Psoas muscle (tissue), 8 donors: ENCODE measurements around the gene SLC1A2. TPM values are rescaled to one million over a fixed set of nuclear protein-coding genes. Genes with fewer than 3 reads are reported as not detected.

Source experiments
- ATAC-seq, 4 donors: fragments of 200-7000 bp; cut with Tn5 transposase; one replicate each; pipeline ENCODE4 v1.9.1; 2020; ENCODE audit warnings: moderate library complexity in 3 of 4, mild to moderate bottlenecking in 2 of 4
- DNase-seq, 2 donors: peaks; one replicate each; pipeline ENCODE4 v3.0.0-alpha.2; 2020
- H3K27ac ChIP-seq: fragments of 200-600 bp; one replicate; pipeline ENCODE4 v1.8.0; 2022
- H3K27me3 ChIP-seq, 3 donors: fragments of 200-600 bp in 1 of 3; one replicate each; pipeline versions ENCODE4 v1.6.1 to v1.8.0; 2013 to 2022; ENCODE audit warnings: low read length in 2 of 3, mild to moderate bottlenecking in 2 of 3, moderate library complexity in 1 of 3; ENCODE audit not compliant: insufficient read depth in 3 of 3
- H3K36me3 ChIP-seq, 2 donors: fragments of 200-600 bp in 1 of 2; one replicate each; pipeline versions ENCODE4 v1.6.1 to v1.8.0; 2013 to 2022; ENCODE audit warnings: low read depth in 1 of 2, mild to moderate bottlenecking in 1 of 2, moderate library complexity in 1 of 2; ENCODE audit not compliant: insufficient read depth in 1 of 2
- H3K4me1 ChIP-seq: fragments of 200-600 bp; one replicate; pipeline ENCODE4 v1.8.0; 2022
- H3K4me3 ChIP-seq: fragments of 200-600 bp; one replicate; pipeline ENCODE4 v1.8.0; 2022; ENCODE audit warnings: mild to moderate bottlenecking
- H3K9me3 ChIP-seq: fragments of 200-600 bp; one replicate; pipeline ENCODE4 v1.8.0; 2022
- CTCF ChIP-seq: fragments of 200-600 bp; IDR thresholded peaks from one replicate; pipeline ENCODE4 v1.8.0; 2022; ENCODE audit warnings: antibody characterized with exemption
- WGBS, 3 donors: extraction: QIAGEN DNeasy Blood & Tissue Kit; methylation state at CpG; one replicate each; pipeline versions ENCODE4 v1.1.6 to v1.1.7; 2013; 5-methylcytosine and 5-hydroxymethylcytosine counted together
- intact Hi-C, 2 donors: fragments of 100-400 bp; cut with DNase I; formaldehyde crosslinking; loops; one replicate each; pipeline versions ENCODE4 v1.11.0 to v1.14.2; 2022
- polyA plus RNA-seq, 3 donors: library from polyadenylated mRNA; stranded (reverse); fragments of 200-250 nt; gene quantifications; one replicate each; pipeline ENCODE4 v1.2.3, GENCODE V29; 2013
- total RNA-seq, 4 donors: library from RNA; stranded (reverse); fragmentation: NEBNext Ultra II Directional in 2 of 4; extraction: Animal tissue kit (Norgen Biotek cat#: 25700) in 2 of 4; gene quantifications; one replicate each; pipeline versions ENCODE4 v1.2.1 to v1.2.4, GENCODE V29; 2021 to 2023
- donor health status: healthy with polysubstance abuse.
- donor health status: DM: no; HTN: no; CAD: no; lungs with moderate emphysema.
- donor health status: Bipolar disorder and iron deficiency.
- donor health status: healthy.
- donor health status: DM: yes; HTN: yes; CAD: no.
- donor health status: DM: no; HTN: no; CAD: no.
- donor health status: DM: no; HTN: no; CAD: no.
- donor health status: DM: yes; HTN: yes; CAD: no.

Gene SLC1A2
- total and polyA plus RNA-seq, 7 donors: 0.05 to 2.0 (median 0.35) TPM

- 41 to 51% (median 47%) methylated on average over 1 of the region's 1 CpG for WGBS, 3 donors
- Histone ChIP-seq H3K36me3 (peaks cover 0 to 5% of the 10 kb centered on the region in 2 donors), H3K9me3 (peaks cover 9% of the 10 kb centered on the region), H3K27me3 (no peaks in the 10 kb centered on the region), H3K27ac (no peak overlapping the region), H3K4me3 (no peak overlapping the region), H3K4me1 (no peaks in the 10 kb centered on the region)
- intact Hi-C loops: loop anchor here (5.0 kb wide), 2 partner anchors 238 to 308 kb away; no protein-coding TSS in a partner anchor
- no peak for TF ChIP-seq CTCF
- DNase-seq: no peak
- no peak for ATAC-seq
Observed at GRCh38 chr11:35235498-35235897, 183.9 kb downstream of the SLC1A2 start.

- no peak for DNase-seq
- Histone ChIP-seq H3K9me3 (peaks cover 9% of the 10 kb centered on the region), H3K4me1 (no peaks in the 10 kb centered on the region), H3K36me3 (peaks cover 0 to 9% of the 10 kb centered on the region in 2 donors), H3K27me3 (no peaks in the 10 kb centered on the region), H3K4me3 (no peak overlapping the region), H3K27ac (no peak overlapping the region)
- ATAC-seq: no peak
- WGBS, 3 donors: 87 to 99% (median 96%) methylated on average over 2 of the region's 2 CpGs
- intact Hi-C loops: loop anchor here (5.0 kb wide), 2 partner anchors 238 to 308 kb away; no protein-coding TSS in a partner anchor
- no peak for TF ChIP-seq CTCF
Observed at GRCh38 chr11:35235157-35235468, 184.2 kb downstream of the SLC1A2 start.

- DNase-seq: no peak
- Histone ChIP-seq H3K27me3 (no peaks in the 10 kb centered on the region), H3K4me1 (no peaks in the 10 kb centered on the region), H3K36me3 (peaks cover 0 to 14% of the 10 kb centered on the region in 2 donors), H3K9me3 (peaks cover 9% of the 10 kb centered on the region), H3K4me3 (no peak overlapping the region), H3K27ac (no peak overlapping the region)
- intact Hi-C loops: loop anchor here (5.0 kb wide), 2 partner anchors 237 to 307 kb away; no protein-coding TSS in a partner anchor
- WGBS, 3 donors: 85 to 93% (median 87%) methylated on average over 3 of the region's 3 CpGs
- TF ChIP-seq CTCF: no peak
- ATAC-seq: no peak
Observed at GRCh38 chr11:35234460-35235156, 184.8 kb downstream of the SLC1A2 start.

GRCh38 chr11:35233518-35233917 lies 185.8 kb downstream of the SLC1A2 start:
- H3K27me3 ChIP-seq: no peaks in the 10 kb centered on the region
- H3K27ac ChIP-seq: no peak overlapping the region
- H3K4me1 ChIP-seq: no peaks in the 10 kb centered on the region
- ATAC-seq (no peak), DNase-seq (no peak)
- peaks cover 0 to 24% of the 10 kb centered on the region in 2 donors for H3K36me3 ChIP-seq
- intact Hi-C loops: no loop called here
- no peak overlapping the region for H3K4me3 ChIP-seq
- WGBS, 3 donors: 86 to 95% (median 90%) methylated on average over 1 of the region's 1 CpG
- peaks cover 9% of the 10 kb centered on the region for H3K9me3 ChIP-seq
- TF ChIP-seq CTCF: no peak
